SK-N-SH treated with all-trans-retinoic acid at 6 μM for 48 hours (cell line): ENCODE measurements around the gene C10orf62.
"Not testable (repeated sequence)": the region's sequence is repeated elsewhere in the genome, so short reads cannot be mapped to it uniquely, and the experiment has no call there.

Experiments
- BACH2 ChIP-seq: fragments of 250-450 bp; sonication (Bioruptor Pico); IDR thresholded peaks from 2 replicates; pipeline ENCODE4 v1.9.0; 2021; ENCODE audit warnings: mild to moderate bottlenecking, borderline replicate concordance
- CREB5 ChIP-seq: fragments of 250-450 bp; sonication (Bioruptor Pico); IDR thresholded peaks from 2 replicates; pipeline ENCODE4 v1.5.1; 2020; ENCODE audit warnings: low read depth, mild to moderate bottlenecking, moderate library complexity
- CSRNP3 ChIP-seq: fragments of 250-450 bp; sonication (Bioruptor Pico); IDR thresholded peaks from 2 replicates; pipeline ENCODE4 v1.5.1; 2021; ENCODE audit warnings: mild to moderate bottlenecking, moderate library complexity
- ESRRG ChIP-seq: fragments of 250-450 bp; sonication (Bioruptor Pico); IDR thresholded peaks from 2 replicates; pipeline ENCODE4 v1.6.1; 2021; ENCODE audit warnings: mild to moderate bottlenecking
- GLIS3 ChIP-seq: fragments of 250-450 bp; sonication (Bioruptor Pico); IDR thresholded peaks from 2 replicates; pipeline ENCODE4 v1.5.0; 2020; ENCODE audit warnings: mild to moderate bottlenecking, moderate library complexity
- PATZ1 ChIP-seq: fragments of 250-450 bp; sonication (Bioruptor Pico); IDR thresholded peaks from 2 replicates; pipeline ENCODE4 v1.8.0; 2020; ENCODE audit warnings: mild to moderate bottlenecking, moderate library complexity, borderline replicate concordance
- PPARA ChIP-seq: fragments of 250-450 bp; sonication (Bioruptor Pico); IDR thresholded peaks from 2 replicates; pipeline ENCODE4 v1.5.0; 2020; ENCODE audit warnings: mild to moderate bottlenecking, borderline replicate concordance
- RARB ChIP-seq: fragments of 250-450 bp; sonication (Bioruptor Pico); IDR thresholded peaks from 2 replicates; pipeline ENCODE4 v1.8.0; 2021; ENCODE audit warnings: mild to moderate bottlenecking, moderate library complexity
- SNAI2 ChIP-seq: fragments of 250-450 bp; sonication (Bioruptor Pico); IDR thresholded peaks from 2 replicates; pipeline ENCODE4 v1.5.0; 2020; ENCODE audit warnings: mild to moderate bottlenecking, moderate library complexity
- ZFP3 ChIP-seq: fragments of 250-450 bp; sonication (Bioruptor Pico); IDR thresholded peaks from 2 replicates; pipeline ENCODE4 v1.5.0; 2020; ENCODE audit warnings: mild to moderate bottlenecking, moderate library complexity
- ZFP30 ChIP-seq: fragments of 450-650 bp; formaldehyde crosslinking; IDR thresholded peaks from 2 replicates; pipeline ENCODE4 v1.5.0; 2022; ENCODE audit warnings: mild to moderate bottlenecking, moderate library complexity
- ZNF565 ChIP-seq: fragments of 450-650 bp; formaldehyde crosslinking; conservative IDR thresholded peaks from 2 replicates; pipeline ENCODE4 v1.5.0; 2020; ENCODE audit warnings: low read depth, mild to moderate bottlenecking, moderate library complexity
- ZNF70 ChIP-seq: fragments of 450-650 bp; formaldehyde crosslinking; IDR thresholded peaks from 2 replicates; pipeline ENCODE4 v1.5.0; 2020; ENCODE audit warnings: mild to moderate bottlenecking, moderate library complexity
- ZNF8 ChIP-seq: fragments of 450-650 bp; formaldehyde crosslinking; IDR thresholded peaks from 2 replicates; pipeline ENCODE4 v1.5.0; 2020; ENCODE audit warnings: mild to moderate bottlenecking, moderate library complexity

GRCh38 chr10:97555541-97555940, 34.0 kb upstream of the C10orf62 start:
- not testable (repeated sequence) for TF ChIP-seq CSRNP3 (CRISPR knock-in tag); ZNF8 (CRISPR knock-in tag); PATZ1 (CRISPR knock-in tag); BACH2 (CRISPR knock-in tag); RARB (CRISPR knock-in tag); SNAI2; ZFP30; ZNF70 (CRISPR knock-in tag); ZFP3 (CRISPR knock-in tag); CREB5 (CRISPR knock-in tag); ZNF565 (CRISPR knock-in tag); GLIS3 (CRISPR knock-in tag); PPARA (CRISPR knock-in tag); ESRRG (CRISPR knock-in tag)
